WTC11 (cell line): ENCODE results near the gene EOMES.

Experiments used
- ESRRA ChIP-seq: sonication (generic); formaldehyde crosslinking; IDR thresholded peaks from 2 replicates; pipeline ENCODE4 v1.8.1; 2022; ENCODE audit warnings: mild to moderate bottlenecking, missing genetic modification reagents, borderline replicate concordance
- ETV6 ChIP-seq: sonication (generic); formaldehyde crosslinking; IDR thresholded peaks from 2 replicates; pipeline ENCODE4 v1.8.1; 2022; ENCODE audit warnings: mild to moderate bottlenecking, missing genetic modification reagents
- RORB ChIP-seq: fragments of 250-450 bp; sonication (Bioruptor Pico); IDR thresholded peaks from 2 replicates; pipeline ENCODE4 v1.9.0; 2021; ENCODE audit warnings: mild to moderate bottlenecking
- ZNF423 ChIP-seq: fragments of 250-450 bp; sonication (Bioruptor Pico); IDR thresholded peaks from 2 replicates; pipeline ENCODE4 v2.1.2; 2022; ENCODE audit warnings: mild to moderate bottlenecking, moderate library complexity
- TF ChIP-seq, protein P1 (sequence below): fragments of 200-600 bp; IDR thresholded peaks from 2 replicates; pipeline ENCODE4 v1.8.0; 2022; ENCODE audit warnings: antibody characterized with exemption
- TF ChIP-seq, protein P2 (sequence below): sonication (generic); formaldehyde crosslinking; conservative IDR thresholded peaks from 2 replicates; pipeline ENCODE4 v1.8.1; 2022; ENCODE audit warnings: mild to moderate bottlenecking, missing genetic modification reagents
- TF ChIP-seq, protein P3 (sequence below): sonication (generic); formaldehyde crosslinking; IDR thresholded peaks from 2 replicates; pipeline ENCODE4 v1.8.1; 2023; ENCODE audit warnings: mild to moderate bottlenecking, missing genetic modification reagents
- TF ChIP-seq, protein P4 (sequence below): sonication (generic); formaldehyde crosslinking; IDR thresholded peaks from 2 replicates; pipeline ENCODE4 v1.8.0; 2022; ENCODE audit warnings: mild to moderate bottlenecking, missing genetic modification reagents

DNA sequence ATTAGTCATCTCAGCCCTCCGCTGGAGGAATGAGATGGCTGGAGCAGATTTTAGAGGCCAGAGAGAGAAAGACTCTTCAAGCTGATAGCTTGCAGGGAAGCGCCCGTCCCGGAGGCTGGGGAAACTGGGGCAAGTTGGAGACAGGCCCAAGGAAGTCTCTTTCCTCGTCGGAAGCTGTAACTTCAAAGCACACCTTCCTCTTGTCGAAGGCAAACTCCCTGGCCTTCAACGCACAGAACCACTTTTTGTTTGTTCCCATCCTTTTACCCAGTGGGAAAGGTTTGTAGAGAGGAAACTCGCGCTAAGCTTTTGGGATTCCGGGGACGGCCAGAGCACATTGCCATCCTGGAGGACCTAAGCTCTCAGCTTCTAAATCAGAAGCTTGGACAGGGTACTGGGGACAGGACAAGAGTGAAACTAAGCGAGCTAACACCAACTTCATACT, 900 bp upstream of the EOMES start:
- TF ChIP-seq ESRRA (CRISPR knock-in tag) (no peak), ZNF423 (CRISPR knock-in tag) (no peak), ETV6 (CRISPR knock-in tag) (no peak), RORB (no peak)
- TF ChIP-seq, protein P1, sequence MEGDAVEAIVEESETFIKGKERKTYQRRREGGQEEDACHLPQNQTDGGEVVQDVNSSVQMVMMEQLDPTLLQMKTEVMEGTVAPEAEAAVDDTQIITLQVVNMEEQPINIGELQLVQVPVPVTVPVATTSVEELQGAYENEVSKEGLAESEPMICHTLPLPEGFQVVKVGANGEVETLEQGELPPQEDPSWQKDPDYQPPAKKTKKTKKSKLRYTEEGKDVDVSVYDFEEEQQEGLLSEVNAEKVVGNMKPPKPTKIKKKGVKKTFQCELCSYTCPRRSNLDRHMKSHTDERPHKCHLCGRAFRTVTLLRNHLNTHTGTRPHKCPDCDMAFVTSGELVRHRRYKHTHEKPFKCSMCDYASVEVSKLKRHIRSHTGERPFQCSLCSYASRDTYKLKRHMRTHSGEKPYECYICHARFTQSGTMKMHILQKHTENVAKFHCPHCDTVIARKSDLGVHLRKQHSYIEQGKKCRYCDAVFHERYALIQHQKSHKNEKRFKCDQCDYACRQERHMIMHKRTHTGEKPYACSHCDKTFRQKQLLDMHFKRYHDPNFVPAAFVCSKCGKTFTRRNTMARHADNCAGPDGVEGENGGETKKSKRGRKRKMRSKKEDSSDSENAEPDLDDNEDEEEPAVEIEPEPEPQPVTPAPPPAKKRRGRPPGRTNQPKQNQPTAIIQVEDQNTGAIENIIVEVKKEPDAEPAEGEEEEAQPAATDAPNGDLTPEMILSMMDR, result no peak
- TF ChIP-seq, protein P2, sequence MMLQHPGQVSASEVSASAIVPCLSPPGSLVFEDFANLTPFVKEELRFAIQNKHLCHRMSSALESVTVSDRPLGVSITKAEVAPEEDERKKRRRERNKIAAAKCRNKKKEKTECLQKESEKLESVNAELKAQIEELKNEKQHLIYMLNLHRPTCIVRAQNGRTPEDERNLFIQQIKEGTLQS, result no peak
- TF ChIP-seq, protein P3, sequence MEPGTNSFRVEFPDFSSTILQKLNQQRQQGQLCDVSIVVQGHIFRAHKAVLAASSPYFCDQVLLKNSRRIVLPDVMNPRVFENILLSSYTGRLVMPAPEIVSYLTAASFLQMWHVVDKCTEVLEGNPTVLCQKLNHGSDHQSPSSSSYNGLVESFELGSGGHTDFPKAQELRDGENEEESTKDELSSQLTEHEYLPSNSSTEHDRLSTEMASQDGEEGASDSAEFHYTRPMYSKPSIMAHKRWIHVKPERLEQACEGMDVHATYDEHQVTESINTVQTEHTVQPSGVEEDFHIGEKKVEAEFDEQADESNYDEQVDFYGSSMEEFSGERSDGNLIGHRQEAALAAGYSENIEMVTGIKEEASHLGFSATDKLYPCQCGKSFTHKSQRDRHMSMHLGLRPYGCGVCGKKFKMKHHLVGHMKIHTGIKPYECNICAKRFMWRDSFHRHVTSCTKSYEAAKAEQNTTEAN (CRISPR knock-in tag), result no peak
- TF ChIP-seq, protein P4, sequence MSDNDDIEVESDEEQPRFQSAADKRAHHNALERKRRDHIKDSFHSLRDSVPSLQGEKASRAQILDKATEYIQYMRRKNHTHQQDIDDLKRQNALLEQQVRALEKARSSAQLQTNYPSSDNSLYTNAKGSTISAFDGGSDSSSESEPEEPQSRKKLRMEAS (CRISPR knock-in tag), result no peak
